COLO668 (cell line): Measurements from ENCODE around the gene ADCY3.
"Not testable (repeated sequence)": the region's sequence is repeated elsewhere in the genome, so short reads cannot be mapped to it uniquely, and the experiment has no call there.

Experiments used
- DNase-seq: peaks from one replicate; lab custom pipeline; 2025; ENCODE audit not compliant: unreplicated experiment; lab: John Stamatoyannopoulos, UW

The ADCY3 gene

DNA sequence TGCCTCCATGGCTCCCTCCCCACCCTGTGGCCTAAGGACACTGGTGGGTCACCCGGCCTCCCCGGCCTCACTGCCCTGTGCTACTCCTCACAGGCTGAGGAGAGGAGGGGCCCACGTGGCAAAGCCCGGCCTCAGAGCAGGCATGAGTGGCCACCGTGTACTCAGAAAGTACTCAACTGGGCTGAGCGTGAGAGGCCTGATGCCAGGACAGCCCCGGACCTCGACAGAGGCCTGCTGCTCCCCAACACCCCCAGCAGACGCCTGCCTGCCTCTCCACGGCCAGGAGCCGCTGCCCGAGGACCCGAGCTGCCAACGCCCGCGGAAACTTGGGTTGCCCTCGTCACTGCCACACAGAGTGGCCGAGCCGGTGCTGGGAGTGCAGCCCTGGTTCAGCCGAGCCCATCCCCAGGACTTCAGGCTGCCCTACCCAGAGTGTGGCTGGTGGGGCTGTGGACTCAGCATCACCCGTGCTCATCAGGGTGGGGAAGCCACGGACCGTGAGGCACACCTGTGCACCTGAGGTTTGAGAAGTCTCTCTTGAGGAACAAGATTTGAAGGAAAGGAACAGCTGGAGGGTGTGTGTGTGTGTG, 67.5 kb downstream of the ADCY3 start:
- no peak for DNase-seq

- DNase-seq, result no peak
Observed at GRCh38 chr2:24852026-24852425, 68.0 kb downstream of the ADCY3 start.

DNA sequence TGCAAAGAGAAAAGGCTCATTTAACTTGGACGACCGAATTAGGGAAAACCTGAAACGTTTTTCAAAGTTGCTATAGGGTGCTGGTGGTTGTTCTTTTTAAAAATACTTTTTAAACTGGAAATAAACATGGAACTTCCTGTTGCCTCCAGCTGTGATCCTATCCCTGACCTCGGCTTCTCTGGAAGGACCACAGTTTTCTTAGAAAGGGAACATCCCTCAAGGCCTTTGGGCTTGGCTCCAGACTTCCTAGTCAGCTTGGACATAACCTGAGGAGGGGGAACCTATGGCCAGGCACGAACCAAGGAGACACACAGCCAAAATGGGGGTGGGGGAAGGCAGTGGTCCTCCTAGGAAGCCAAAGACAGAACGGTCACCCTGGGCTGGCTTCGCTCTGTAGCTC, 69.1 kb downstream of the ADCY3 start:
- DNase-seq, result no peak

- no peak for DNase-seq
Observed at GRCh38 chr2:24845691-24846090, 74.3 kb downstream of the ADCY3 start.

DNA sequence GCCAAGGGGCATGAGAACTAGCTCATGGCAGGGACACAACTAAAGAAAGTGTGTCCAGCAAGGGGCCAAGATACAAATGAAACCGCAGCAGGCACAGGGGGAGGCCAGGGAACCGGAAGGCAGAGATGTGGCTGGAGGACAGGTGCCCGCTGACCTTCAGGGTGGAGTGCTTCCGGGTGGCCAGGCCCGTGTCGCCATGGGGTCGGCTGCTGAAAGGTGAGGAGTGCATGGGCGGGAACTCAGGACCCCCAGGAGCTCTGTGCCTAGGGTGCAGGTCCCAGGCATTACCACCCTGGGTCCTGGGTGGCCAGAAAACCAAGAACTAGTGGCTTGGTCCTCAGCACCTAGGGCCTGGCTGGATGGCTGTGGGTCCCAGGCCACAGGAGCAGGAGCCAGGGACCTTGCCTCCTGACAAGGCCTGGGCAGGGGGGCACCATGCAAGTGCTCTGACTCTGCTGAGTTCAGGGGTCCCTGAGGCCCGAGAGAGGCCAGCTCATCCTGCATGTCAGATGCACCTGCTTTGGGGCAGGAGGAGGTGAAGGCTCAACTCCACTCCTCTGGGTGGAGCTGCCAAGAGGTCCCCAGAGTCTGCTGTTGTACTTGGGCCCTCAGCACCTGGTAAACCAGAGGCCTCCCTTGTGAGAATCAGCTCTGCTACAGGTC, 75.9 kb downstream of the ADCY3 start:
- no peak for DNase-seq

- no peak for DNase-seq
Observed at GRCh38 chr2:24843330-24843860, 76.6 kb downstream of the ADCY3 start.

GRCh38 chr2:24842081-24843050, 77.7 kb downstream of the ADCY3 start:
- DNase-seq, result no peak

GRCh38 chr2:24840962-24841945, 78.8 kb downstream of the ADCY3 start:
- no peak for DNase-seq

DNA sequence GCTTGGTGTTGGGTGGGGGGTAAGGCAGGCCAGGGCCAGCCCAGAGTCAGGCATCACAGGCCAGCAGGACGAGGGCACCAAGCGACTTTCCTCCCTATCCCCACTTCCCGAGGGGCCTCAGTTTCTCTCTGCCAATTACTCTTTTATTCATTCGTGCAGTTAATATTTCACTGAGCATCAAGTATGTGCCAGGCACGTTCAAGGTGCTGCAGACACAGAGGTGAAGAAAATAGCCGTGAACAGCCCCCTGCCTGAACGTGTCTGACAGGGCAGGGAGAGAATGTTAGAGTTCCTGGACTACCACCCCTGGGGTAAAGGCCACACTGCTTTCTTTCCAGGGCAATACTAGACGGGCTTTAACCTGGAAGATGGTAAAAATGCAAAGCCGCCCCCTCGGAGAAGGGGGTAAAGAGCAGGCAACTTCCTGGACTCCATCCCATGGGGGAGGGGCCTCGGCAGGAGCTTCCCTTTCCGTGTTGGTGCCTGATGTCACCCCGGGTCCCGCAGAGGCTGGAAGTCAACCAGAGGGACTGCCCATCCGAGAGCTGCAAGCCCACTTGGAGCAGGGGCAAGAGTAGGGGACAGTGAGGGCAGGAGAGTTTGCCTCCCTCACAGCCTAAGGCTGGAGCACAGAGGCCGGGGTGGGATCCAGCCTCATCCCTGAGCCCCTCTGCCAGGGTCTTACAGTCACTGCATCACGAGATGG, 79.7 kb downstream of the ADCY3 start:
- no peak for DNase-seq

DNA sequence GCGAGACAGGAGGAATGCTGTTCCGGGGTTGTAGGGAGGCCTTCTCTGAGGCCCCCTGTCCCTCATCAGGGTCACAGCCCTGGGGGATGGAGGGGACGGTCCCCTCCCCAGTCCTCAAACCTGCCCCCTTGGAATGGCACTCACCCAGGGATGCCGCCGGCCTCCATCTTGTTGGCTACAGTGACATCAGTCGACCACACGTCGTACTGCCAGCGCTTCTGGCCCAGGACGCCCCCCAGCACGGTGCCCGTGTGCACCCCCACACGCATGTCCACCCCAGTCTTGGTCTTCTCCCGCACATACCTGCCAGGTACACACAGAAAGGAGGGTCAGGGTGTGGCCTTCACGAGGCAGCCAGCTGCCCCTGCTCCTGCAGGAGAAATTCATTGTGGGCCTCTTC, 80.3 kb downstream of the ADCY3 start:
- DNase-seq, result no peak

- DNase-seq, result no peak
Observed at GRCh38 chr2:24838541-24838940, 81.5 kb downstream of the ADCY3 start.

GRCh38 chr2:24837996-24838513, 82.0 kb downstream of the ADCY3 start:
- no peak for DNase-seq

GRCh38 chr2:24836706-24837105, 83.3 kb downstream of the ADCY3 start:
- no peak for DNase-seq

DNA sequence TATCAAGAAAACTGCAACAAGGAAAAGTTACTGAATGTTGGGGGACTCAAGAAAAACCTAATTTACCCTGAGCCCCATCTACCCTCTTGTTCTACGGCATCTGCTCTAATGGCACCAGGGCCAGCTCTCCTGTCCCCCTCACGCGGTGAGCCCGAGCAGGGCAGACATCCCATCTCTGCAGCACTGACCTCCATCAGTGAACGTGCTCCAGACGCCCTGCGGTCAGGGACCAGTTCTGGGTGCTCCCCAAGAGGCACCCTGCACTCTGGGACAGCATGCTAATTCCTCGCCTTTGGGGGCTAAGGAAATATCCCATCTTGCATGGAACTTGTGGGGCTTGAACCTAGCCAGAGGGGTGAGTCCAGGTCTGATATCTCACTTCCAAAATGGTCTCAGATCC, 83.8 kb downstream of the ADCY3 start:
- no peak for DNase-seq

GRCh38 chr2:24835411-24835810, 84.6 kb downstream of the ADCY3 start:
- DNase-seq, result not testable (repeated sequence)

- no peak for DNase-seq
Observed at GRCh38 chr2:24834733-24835395, 85.2 kb downstream of the ADCY3 start.

GRCh38 chr2:24833821-24834732, 86.0 kb downstream of the ADCY3 start:
- no peak for DNase-seq
